ENCODE results near the gene PARVG.
"Not testable (repeated sequence)": the region's sequence is repeated elsewhere in the genome, so short reads cannot be mapped to it uniquely, and the experiment has no call there.

The PARVG gene

DNA sequence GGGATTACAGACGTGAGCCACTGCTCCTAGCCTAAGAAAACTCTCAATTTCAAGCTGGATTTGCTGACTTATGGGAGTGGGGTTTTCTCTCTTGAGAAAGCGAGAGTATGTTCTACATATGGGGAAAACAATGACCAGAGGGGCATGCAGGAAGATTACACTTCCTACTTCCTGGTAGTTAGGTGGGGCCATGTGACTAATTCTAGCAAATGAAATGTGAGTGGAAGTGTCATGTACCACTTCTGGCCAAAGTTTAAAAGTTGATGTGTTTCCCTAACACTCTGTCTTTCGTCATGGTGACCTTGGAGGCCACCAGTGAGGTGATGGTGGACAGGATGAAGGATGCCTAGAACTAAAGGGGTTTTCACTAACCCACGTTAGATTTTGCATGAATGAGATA, 50.5 kb downstream of the PARVG start:
- no peak overlapping the region for H3K4me3 ChIP-seq (ENCODE audit: low read depth, low read length)
- no peak for TF ChIP-seq POLR2A (IDR thresholded peaks at IDR 0.05; ENCODE audit: extremely low read depth, insufficient read length)
- no peak for TF ChIP-seq MYC (IDR thresholded peaks at IDR 0.05; ENCODE audit: low read depth, low read length)
- TF ChIP-seq, protein P1, sequence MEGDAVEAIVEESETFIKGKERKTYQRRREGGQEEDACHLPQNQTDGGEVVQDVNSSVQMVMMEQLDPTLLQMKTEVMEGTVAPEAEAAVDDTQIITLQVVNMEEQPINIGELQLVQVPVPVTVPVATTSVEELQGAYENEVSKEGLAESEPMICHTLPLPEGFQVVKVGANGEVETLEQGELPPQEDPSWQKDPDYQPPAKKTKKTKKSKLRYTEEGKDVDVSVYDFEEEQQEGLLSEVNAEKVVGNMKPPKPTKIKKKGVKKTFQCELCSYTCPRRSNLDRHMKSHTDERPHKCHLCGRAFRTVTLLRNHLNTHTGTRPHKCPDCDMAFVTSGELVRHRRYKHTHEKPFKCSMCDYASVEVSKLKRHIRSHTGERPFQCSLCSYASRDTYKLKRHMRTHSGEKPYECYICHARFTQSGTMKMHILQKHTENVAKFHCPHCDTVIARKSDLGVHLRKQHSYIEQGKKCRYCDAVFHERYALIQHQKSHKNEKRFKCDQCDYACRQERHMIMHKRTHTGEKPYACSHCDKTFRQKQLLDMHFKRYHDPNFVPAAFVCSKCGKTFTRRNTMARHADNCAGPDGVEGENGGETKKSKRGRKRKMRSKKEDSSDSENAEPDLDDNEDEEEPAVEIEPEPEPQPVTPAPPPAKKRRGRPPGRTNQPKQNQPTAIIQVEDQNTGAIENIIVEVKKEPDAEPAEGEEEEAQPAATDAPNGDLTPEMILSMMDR (IDR thresholded peaks at IDR 0.05; ENCODE audit: low read depth, low read length), result no peak
- TF ChIP-seq, protein P2, sequence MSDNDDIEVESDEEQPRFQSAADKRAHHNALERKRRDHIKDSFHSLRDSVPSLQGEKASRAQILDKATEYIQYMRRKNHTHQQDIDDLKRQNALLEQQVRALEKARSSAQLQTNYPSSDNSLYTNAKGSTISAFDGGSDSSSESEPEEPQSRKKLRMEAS (IDR thresholded peaks at IDR 0.05; ENCODE audit: low read depth, low read length), result no peak
- no peak for DNase-seq (ENCODE audit: low read depth)

GRCh38 chr22:44234372-44234771, 53.6 kb downstream of the PARVG start:
- DNase-seq (ENCODE audit: low read depth); H3K4me3 ChIP-seq (ENCODE audit: low read depth, low read length): not testable (repeated sequence)

DNA sequence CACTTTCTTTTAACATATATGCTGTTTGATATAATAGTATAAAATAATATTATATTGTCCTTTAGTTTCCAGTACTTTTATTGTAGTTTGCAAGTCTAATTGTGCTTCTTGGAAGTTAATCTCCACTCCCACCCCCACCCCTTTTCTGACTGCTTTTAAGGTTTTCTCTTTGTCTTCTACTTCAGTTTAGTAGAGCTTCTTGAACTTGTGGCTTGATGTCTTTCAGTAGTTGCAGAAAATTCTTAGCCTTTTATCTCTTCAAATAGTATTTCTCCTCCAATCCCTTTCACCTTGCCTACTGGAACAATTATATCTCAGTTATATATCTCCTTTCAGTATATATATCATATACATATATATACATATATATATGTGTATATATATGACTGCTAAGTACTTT, 56.6 kb downstream of the PARVG start:
- TF ChIP-seq MYC (IDR thresholded peaks at IDR 0.05; ENCODE audit: low read depth, low read length), result no peak
- TF ChIP-seq, protein P2 (IDR thresholded peaks at IDR 0.05; ENCODE audit: low read depth, low read length), result no peak
- TF ChIP-seq, protein P1 (IDR thresholded peaks at IDR 0.05; ENCODE audit: low read depth, low read length), result no peak
- no peak for TF ChIP-seq POLR2A (IDR thresholded peaks at IDR 0.05; ENCODE audit: extremely low read depth, insufficient read length)
- DNase-seq (ENCODE audit: low read depth), result no peak
- no peak overlapping the region for H3K4me3 ChIP-seq (ENCODE audit: low read depth, low read length)

GRCh38 chr22:44241121-44241520, 60.4 kb downstream of the PARVG start:
- not testable (repeated sequence) for DNase-seq (ENCODE audit: low read depth); H3K4me3 ChIP-seq (ENCODE audit: low read depth, low read length)

DNA sequence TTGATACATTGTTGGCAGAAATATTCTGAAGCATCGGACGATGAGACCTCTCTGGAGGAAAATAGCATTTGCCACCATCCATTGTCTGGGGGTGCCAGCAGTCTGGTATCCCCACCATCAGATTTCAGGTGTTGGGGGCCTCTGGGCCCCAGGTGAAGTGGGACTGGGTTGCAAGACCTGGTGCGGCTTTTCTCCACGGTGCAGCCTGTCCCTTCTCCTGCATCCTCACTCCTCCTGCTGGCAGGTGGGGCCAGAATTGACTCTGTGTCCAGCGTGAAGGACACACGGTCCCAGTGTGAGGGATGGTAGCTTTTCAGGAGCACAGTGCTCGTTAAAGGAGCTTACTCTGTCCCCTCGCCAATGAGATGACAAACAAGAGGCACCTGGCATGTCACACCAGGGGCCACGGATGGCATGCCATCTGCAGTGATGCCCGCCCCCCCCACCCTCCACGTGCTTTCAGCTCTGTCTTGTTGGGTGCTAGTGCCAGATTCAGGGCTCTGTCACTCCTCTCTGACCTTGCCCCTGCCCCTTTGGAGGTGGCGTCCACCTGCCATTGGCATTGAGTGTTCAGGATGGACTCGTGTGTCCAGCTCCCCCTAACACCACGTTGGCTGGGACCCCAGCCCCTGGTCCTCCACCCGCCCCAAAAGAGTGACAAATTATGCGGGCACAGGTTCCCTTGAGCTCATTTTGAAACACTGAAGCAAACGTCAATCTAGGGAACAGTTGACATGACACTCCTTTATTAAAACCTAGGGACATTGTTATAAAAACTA, 62.4 kb downstream of the PARVG start:
- no peak for TF ChIP-seq POLR2A (IDR thresholded peaks at IDR 0.05; ENCODE audit: extremely low read depth, insufficient read length)
- TF ChIP-seq, protein P1 (IDR thresholded peaks at IDR 0.05; ENCODE audit: low read depth, low read length), result no peak
- TF ChIP-seq MYC (IDR thresholded peaks at IDR 0.05; ENCODE audit: low read depth, low read length), result no peak
- TF ChIP-seq, protein P2 (IDR thresholded peaks at IDR 0.05; ENCODE audit: low read depth, low read length), result no peak
- DNase-seq (ENCODE audit: low read depth), result no peak
- no peak overlapping the region for H3K4me3 ChIP-seq (ENCODE audit: low read depth, low read length)

- no peak overlapping the region for H3K4me3 ChIP-seq (ENCODE audit: low read depth, low read length)
- TF ChIP-seq, protein P2 (IDR thresholded peaks at IDR 0.05; ENCODE audit: low read depth, low read length), result no peak
- TF ChIP-seq POLR2A (IDR thresholded peaks at IDR 0.05; ENCODE audit: extremely low read depth, insufficient read length), result no peak
- no peak for TF ChIP-seq MYC (IDR thresholded peaks at IDR 0.05; ENCODE audit: low read depth, low read length)
- TF ChIP-seq, protein P1 (IDR thresholded peaks at IDR 0.05; ENCODE audit: low read depth, low read length), result no peak
- no peak for DNase-seq (ENCODE audit: low read depth)
These were observed 63.0 kb downstream of the PARVG start for GRCh38 chr22:44243761-44244160.

GRCh38 chr22:44244265-44244822, 63.6 kb downstream of the PARVG start:
- DNase-seq (ENCODE audit: low read depth), result no peak
- H3K4me3 ChIP-seq (ENCODE audit: low read depth, low read length), result no peak overlapping the region
- TF ChIP-seq, protein P1 (IDR thresholded peaks at IDR 0.05; ENCODE audit: low read depth, low read length), result no peak
- TF ChIP-seq POLR2A (IDR thresholded peaks at IDR 0.05; ENCODE audit: extremely low read depth, insufficient read length) (no peak), MYC (IDR thresholded peaks at IDR 0.05; ENCODE audit: low read depth, low read length) (no peak)
- TF ChIP-seq, protein P2 (IDR thresholded peaks at IDR 0.05; ENCODE audit: low read depth, low read length), result no peak

Data from NB4 (cell line).